ENCODE measurements around the gene PSRC1.

The PSRC1 gene

GRCh38 chr1:109282952-109283747, at the start of gene PSRC1:
TSS of gene PSRC1 (minus strand) at chr1:109283145.
- H3K9me3 ChIP-seq (ENCODE audit: control insufficient read depth, insufficient read depth, low read depth, low read length): no peaks in the 10 kb centered on the region
- peak within 1 kb of the TSS; percentile 86 for H3K9ac ChIP-seq (ENCODE audit: low read length)
- no peaks in the 10 kb centered on the region for H3K27me3 ChIP-seq (ENCODE audit: control insufficient read depth, insufficient read depth, low read length)
- H3K4me3 ChIP-seq (ENCODE audit: low read depth, low read length): peak within 1 kb of the TSS; percentile 90
- peaks cover 30% of the 10 kb centered on the region for H3K36me3 ChIP-seq (ENCODE audit: control insufficient read depth, insufficient read depth, low read length)
- H3K4me1 ChIP-seq (ENCODE audit: control insufficient read depth, insufficient read depth, low read length): peaks cover 29% of the 10 kb centered on the region
- peak within 1 kb of the TSS; percentile 83 for H3K27ac ChIP-seq (ENCODE audit: low read depth, low read length)

GRCh38 chr1:109331113-109331512, 48.2 kb upstream of the PSRC1 start:
- no peaks in the 10 kb centered on the region for H3K4me1 ChIP-seq (ENCODE audit: control insufficient read depth, insufficient read depth, low read length)
- H3K9me3 ChIP-seq (ENCODE audit: control insufficient read depth, insufficient read depth, low read depth, low read length): peaks cover 8% of the 10 kb centered on the region; the same call in 1 of the 2 replicates
- H3K4me3 ChIP-seq (ENCODE audit: low read depth, low read length): no peak overlapping the region
- H3K36me3 ChIP-seq (ENCODE audit: control insufficient read depth, insufficient read depth, low read length): peaks cover 65% of the 10 kb centered on the region
- H3K27me3 ChIP-seq (ENCODE audit: control insufficient read depth, insufficient read depth, low read length): no peaks in the 10 kb centered on the region
- H3K27ac ChIP-seq (ENCODE audit: low read depth, low read length): no peak overlapping the region
- H3K9ac ChIP-seq (ENCODE audit: low read length): no peak overlapping the region

DNA sequence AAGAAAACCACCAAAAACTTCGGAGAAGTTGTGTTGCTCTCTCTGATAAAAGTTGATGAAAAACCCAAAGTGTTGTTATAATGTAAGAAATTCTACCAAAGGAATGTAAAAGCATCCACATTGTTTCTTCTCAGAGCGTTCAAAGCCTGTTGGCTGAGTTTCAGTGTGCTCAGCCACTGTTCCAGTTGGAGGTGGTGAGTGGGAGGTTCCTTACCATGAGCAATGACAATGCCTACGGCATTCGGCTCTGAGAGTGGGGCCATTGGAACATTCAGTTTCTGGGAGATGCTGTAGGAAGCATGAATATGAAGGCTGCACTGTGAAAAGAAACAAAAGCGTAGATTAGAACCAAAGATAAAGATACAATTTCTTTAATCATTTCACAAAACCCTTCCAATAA, 44.3 kb upstream of the PSRC1 start:
- Histone ChIP-seq H3K4me3 (ENCODE audit: low read depth, low read length) (no peak overlapping the region), H3K27me3 (ENCODE audit: control insufficient read depth, insufficient read depth, low read length) (no peaks in the 10 kb centered on the region), H3K4me1 (ENCODE audit: control insufficient read depth, insufficient read depth, low read length) (no peaks in the 10 kb centered on the region), H3K9ac (ENCODE audit: low read length) (no peak overlapping the region), H3K9me3 (ENCODE audit: control insufficient read depth, insufficient read depth, low read depth, low read length) (peaks cover 8% of the 10 kb centered on the region; the same call in 1 of the 2 replicates), H3K36me3 (ENCODE audit: control insufficient read depth, insufficient read depth, low read length) (peaks cover 55% of the 10 kb centered on the region), H3K27ac (ENCODE audit: low read depth, low read length) (no peak overlapping the region)

- no peak overlapping the region for H3K4me3 ChIP-seq (ENCODE audit: low read depth, low read length)
- no peak overlapping the region for H3K9ac ChIP-seq (ENCODE audit: low read length)
- peaks cover 7% of the 10 kb centered on the region for H3K4me1 ChIP-seq (ENCODE audit: control insufficient read depth, insufficient read depth, low read length)
- H3K9me3 ChIP-seq (ENCODE audit: control insufficient read depth, insufficient read depth, low read depth, low read length): no peaks in the 10 kb centered on the region
- peaks cover 65% of the 10 kb centered on the region for H3K36me3 ChIP-seq (ENCODE audit: control insufficient read depth, insufficient read depth, low read length)
- H3K27ac ChIP-seq (ENCODE audit: low read depth, low read length): no peak overlapping the region
- H3K27me3 ChIP-seq (ENCODE audit: control insufficient read depth, insufficient read depth, low read length): no peaks in the 10 kb centered on the region
These were observed 40.0 kb upstream of the PSRC1 start for GRCh38 chr1:109322974-109323373.

DNA sequence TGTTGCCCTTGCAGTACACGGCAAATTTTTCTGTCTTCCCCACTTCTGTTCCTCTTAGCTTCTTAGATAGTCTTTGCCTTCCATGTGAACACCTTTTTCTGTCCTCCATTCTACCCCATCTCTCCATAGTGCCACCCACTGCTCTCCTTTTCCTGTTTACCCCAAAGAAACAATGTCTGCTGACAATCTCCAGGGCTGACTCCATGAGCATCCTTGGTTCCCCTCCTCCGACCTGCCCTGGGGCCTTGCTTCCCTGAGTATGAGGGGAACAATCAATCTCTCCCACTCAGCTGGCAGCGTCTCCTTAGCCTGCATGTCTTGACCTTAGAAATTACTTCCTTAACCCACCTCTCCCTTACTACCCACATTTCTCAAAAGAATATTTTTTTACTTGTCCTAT, 36.2 kb upstream of the PSRC1 start:
- Histone ChIP-seq H3K27ac (ENCODE audit: low read depth, low read length) (no peak overlapping the region), H3K4me3 (ENCODE audit: low read depth, low read length) (no peak overlapping the region), H3K9me3 (ENCODE audit: control insufficient read depth, insufficient read depth, low read depth, low read length) (no peaks in the 10 kb centered on the region), H3K9ac (ENCODE audit: low read length) (no peak overlapping the region), H3K4me1 (ENCODE audit: control insufficient read depth, insufficient read depth, low read length) (peaks cover 7% of the 10 kb centered on the region), H3K36me3 (ENCODE audit: control insufficient read depth, insufficient read depth, low read length) (peaks cover 68% of the 10 kb centered on the region), H3K27me3 (ENCODE audit: control insufficient read depth, insufficient read depth, low read length) (no peaks in the 10 kb centered on the region)

DNA sequence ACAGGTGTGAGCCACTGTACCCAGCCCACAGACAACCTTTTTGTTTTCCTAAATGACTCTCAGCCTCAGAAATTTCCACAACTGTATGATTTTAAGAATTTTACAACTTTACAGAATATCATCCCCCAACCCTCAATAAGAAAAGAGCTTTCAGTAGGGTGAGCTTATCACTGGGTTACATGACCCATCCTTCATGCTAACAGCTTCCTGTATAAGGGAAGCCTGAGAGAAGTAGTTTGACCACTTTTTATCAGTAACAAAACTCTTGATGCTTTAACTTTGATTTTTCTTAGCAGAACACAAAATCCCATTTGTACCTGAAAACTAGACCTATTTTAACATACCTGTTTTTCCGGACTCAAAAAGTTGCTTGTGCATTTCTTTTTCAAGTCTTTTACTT, 33.6 kb upstream of the PSRC1 start:
- no peaks in the 10 kb centered on the region for H3K9me3 ChIP-seq (ENCODE audit: control insufficient read depth, insufficient read depth, low read depth, low read length)
- peaks cover 7% of the 10 kb centered on the region for H3K4me1 ChIP-seq (ENCODE audit: control insufficient read depth, insufficient read depth, low read length)
- no peaks in the 10 kb centered on the region for H3K27me3 ChIP-seq (ENCODE audit: control insufficient read depth, insufficient read depth, low read length)
- peaks cover 60% of the 10 kb centered on the region for H3K36me3 ChIP-seq (ENCODE audit: control insufficient read depth, insufficient read depth, low read length)
- no peak overlapping the region for H3K4me3 ChIP-seq (ENCODE audit: low read depth, low read length)
- no peak overlapping the region for H3K27ac ChIP-seq (ENCODE audit: low read depth, low read length)
- H3K9ac ChIP-seq (ENCODE audit: low read length): no peak overlapping the region

DNA sequence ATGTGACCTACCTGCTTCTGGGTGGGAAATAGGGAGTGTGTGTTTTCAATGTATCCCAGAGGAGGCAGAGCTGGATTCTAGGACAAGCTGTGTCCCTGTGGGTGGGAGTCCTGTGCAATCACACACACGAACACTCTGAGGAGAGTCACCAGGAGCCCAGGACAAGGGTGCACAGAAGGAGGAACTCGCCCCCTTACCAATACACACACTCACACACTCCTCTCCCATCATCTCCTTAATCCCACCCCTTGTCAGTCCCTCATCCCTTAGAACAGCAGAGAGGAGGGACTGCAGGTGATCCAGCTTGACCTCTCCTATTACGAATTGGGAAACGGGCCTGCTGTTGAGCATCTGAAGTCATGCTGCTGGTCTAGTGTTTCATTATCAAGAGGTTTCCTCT, 32.3 kb upstream of the PSRC1 start:
- no peak overlapping the region for H3K9ac ChIP-seq (ENCODE audit: low read length)
- no peak overlapping the region for H3K27ac ChIP-seq (ENCODE audit: low read depth, low read length)
- no peaks in the 10 kb centered on the region for H3K9me3 ChIP-seq (ENCODE audit: control insufficient read depth, insufficient read depth, low read depth, low read length)
- peaks cover 51% of the 10 kb centered on the region for H3K36me3 ChIP-seq (ENCODE audit: control insufficient read depth, insufficient read depth, low read length)
- H3K4me3 ChIP-seq (ENCODE audit: low read depth, low read length): no peak overlapping the region
- no peaks in the 10 kb centered on the region for H3K27me3 ChIP-seq (ENCODE audit: control insufficient read depth, insufficient read depth, low read length)
- peaks cover 7% of the 10 kb centered on the region for H3K4me1 ChIP-seq (ENCODE audit: control insufficient read depth, insufficient read depth, low read length)

DNA sequence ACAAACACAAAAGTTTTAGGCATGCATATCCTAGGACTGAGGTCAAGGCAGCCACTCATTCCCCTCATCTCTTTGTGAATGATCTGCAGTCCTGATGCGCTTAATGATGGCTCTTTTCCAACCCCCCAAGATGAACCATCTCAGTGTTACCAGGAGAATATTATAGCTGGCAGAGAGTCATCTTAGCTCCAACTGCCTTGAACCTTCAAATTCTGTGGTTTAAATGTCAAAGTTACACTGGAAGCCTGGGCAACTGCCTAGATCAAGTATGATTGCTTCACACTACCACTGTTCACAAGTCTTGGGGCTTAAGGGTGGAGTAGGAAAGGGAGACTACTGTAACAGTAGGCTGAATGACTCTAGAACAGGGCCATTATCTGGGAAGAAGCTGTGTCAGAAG, 31.9 kb upstream of the PSRC1 start:
- peaks cover 7% of the 10 kb centered on the region for H3K4me1 ChIP-seq (ENCODE audit: control insufficient read depth, insufficient read depth, low read length)
- no peaks in the 10 kb centered on the region for H3K27me3 ChIP-seq (ENCODE audit: control insufficient read depth, insufficient read depth, low read length)
- H3K9ac ChIP-seq (ENCODE audit: low read length): no peak overlapping the region
- no peaks in the 10 kb centered on the region for H3K9me3 ChIP-seq (ENCODE audit: control insufficient read depth, insufficient read depth, low read depth, low read length)
- no peak overlapping the region for H3K4me3 ChIP-seq (ENCODE audit: low read depth, low read length)
- no peak overlapping the region for H3K27ac ChIP-seq (ENCODE audit: low read depth, low read length)
- peaks cover 48% of the 10 kb centered on the region for H3K36me3 ChIP-seq (ENCODE audit: control insufficient read depth, insufficient read depth, low read length)

GRCh38 chr1:109312978-109313775, 30.2 kb upstream of the PSRC1 start:
- peaks cover 37% of the 10 kb centered on the region for H3K36me3 ChIP-seq (ENCODE audit: control insufficient read depth, insufficient read depth, low read length)
- H3K9me3 ChIP-seq (ENCODE audit: control insufficient read depth, insufficient read depth, low read depth, low read length): no peaks in the 10 kb centered on the region
- no peaks in the 10 kb centered on the region for H3K4me1 ChIP-seq (ENCODE audit: control insufficient read depth, insufficient read depth, low read length)
- H3K4me3 ChIP-seq (ENCODE audit: low read depth, low read length): no peak overlapping the region
- H3K27me3 ChIP-seq (ENCODE audit: control insufficient read depth, insufficient read depth, low read length): no peaks in the 10 kb centered on the region
- no peak overlapping the region for H3K27ac ChIP-seq (ENCODE audit: low read depth, low read length)
- H3K9ac ChIP-seq (ENCODE audit: low read length): no peak overlapping the region

DNA sequence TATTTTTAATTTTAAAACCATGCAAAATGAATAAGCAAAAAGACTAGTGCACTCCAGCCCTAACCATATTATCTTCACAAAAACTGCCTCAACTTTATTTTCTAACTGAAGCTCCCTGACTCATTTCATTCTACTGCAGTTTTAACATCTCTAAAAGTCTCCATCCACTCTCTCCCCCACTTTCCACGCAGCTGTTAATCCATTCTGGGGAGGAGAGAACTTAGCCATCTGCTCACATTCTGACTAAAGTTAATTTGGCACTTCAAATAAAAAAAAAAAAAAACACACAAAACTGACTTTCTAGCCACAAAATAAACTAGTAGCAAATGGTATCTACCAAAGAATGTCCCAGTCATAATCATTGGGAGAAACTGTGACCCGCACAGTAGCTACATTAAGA, 29.3 kb upstream of the PSRC1 start:
- H3K4me3 ChIP-seq (ENCODE audit: low read depth, low read length): no peak overlapping the region
- no peaks in the 10 kb centered on the region for H3K27me3 ChIP-seq (ENCODE audit: control insufficient read depth, insufficient read depth, low read length)
- H3K27ac ChIP-seq (ENCODE audit: low read depth, low read length): no peak overlapping the region
- H3K4me1 ChIP-seq (ENCODE audit: control insufficient read depth, insufficient read depth, low read length): peaks cover 6% of the 10 kb centered on the region
- H3K9ac ChIP-seq (ENCODE audit: low read length): no peak overlapping the region
- peaks cover 30% of the 10 kb centered on the region for H3K36me3 ChIP-seq (ENCODE audit: control insufficient read depth, insufficient read depth, low read length)
- no peaks in the 10 kb centered on the region for H3K9me3 ChIP-seq (ENCODE audit: control insufficient read depth, insufficient read depth, low read depth, low read length)

DNA sequence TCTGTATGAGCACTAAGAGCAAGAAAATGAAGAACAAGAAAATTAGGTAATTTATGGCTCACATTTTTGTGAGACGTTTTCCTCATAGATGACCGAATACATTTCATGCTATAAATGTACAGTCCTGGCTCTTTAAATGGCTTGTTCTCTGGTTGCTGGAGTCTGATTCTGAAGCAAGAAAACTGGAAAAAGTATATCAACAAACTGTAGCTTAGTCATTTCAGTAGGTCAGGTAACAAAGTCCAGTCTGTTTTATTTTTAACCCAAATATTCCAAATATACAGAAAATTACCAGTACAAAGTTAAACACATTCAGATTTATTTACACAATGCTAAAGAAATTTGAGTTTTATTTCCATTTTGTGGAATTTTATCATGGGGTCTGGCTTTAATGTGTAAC, 26.4 kb upstream of the PSRC1 start:
- Histone ChIP-seq H3K36me3 (ENCODE audit: control insufficient read depth, insufficient read depth, low read length) (peaks cover 17% of the 10 kb centered on the region), H3K9me3 (ENCODE audit: control insufficient read depth, insufficient read depth, low read depth, low read length) (no peaks in the 10 kb centered on the region), H3K27ac (ENCODE audit: low read depth, low read length) (no peak overlapping the region), H3K9ac (ENCODE audit: low read length) (no peak overlapping the region), H3K27me3 (ENCODE audit: control insufficient read depth, insufficient read depth, low read length) (no peaks in the 10 kb centered on the region), H3K4me1 (ENCODE audit: control insufficient read depth, insufficient read depth, low read length) (peaks cover 22% of the 10 kb centered on the region), H3K4me3 (ENCODE audit: low read depth, low read length) (no peak overlapping the region)

Measured in HUES6 (cell line).